Uterus (tissue), 4 donors: ENCODE results near the gene IL9R. TPM values are rescaled to one million over a fixed set of nuclear protein-coding genes. Genes with fewer than 3 reads are reported as not detected.

Source experiments
- DNase-seq, 2 donors: peaks; one replicate each; pipeline ENCODE4 v3.0.0-alpha.2; 2019 to 2020
- H3K27ac ChIP-seq, 2 donors: fragments of 200-600 bp; sonication (generic); 1 replicate in 1 of 2; 2 replicates in 1 of 2; pipeline ENCODE4 v1.5.1; 2016 to 2018
- H3K27me3 ChIP-seq, 2 donors: fragments of 200-600 bp; sonication (generic); one replicate each; pipeline ENCODE4 v1.5.1; 2018 to 2019; ENCODE audit warnings: control low read depth in 1 of 2
- H3K36me3 ChIP-seq, 2 donors: fragments of 200-600 bp; sonication (generic); one replicate each; pipeline ENCODE4 v1.5.1; 2019; ENCODE audit warnings: control low read depth in 1 of 2
- H3K4me1 ChIP-seq, 2 donors: fragments of 200-600 bp; sonication (generic); one replicate each; pipeline ENCODE4 v1.5.1; 2018 to 2019; ENCODE audit warnings: control low read depth in 1 of 2
- H3K4me3 ChIP-seq, 2 donors: fragments of 200-600 bp; sonication (generic); 1 replicate in 1 of 2; 2 replicates in 1 of 2; pipeline ENCODE4 v1.5.1; 2018 to 2019; ENCODE audit warnings: mild to moderate bottlenecking in 1 of 2
- H3K9me3 ChIP-seq, 2 donors: fragments of 200-600 bp; sonication (generic); one replicate each; pipeline ENCODE4 v1.5.1; 2019; ENCODE audit warnings: control low read depth in 1 of 2
- CTCF ChIP-seq, 4 experiments: fragments of 200-600 bp in 2 of 4; fragments of 450-650 bp in 2 of 4; sonication (generic) in 2 of 4; IDR thresholded peaks; one replicate each; pipeline ENCODE4 v1.5.1; 2016 to 2019; ENCODE audit warnings: antibody characterized with exemption in 4 of 4, mild to moderate bottlenecking in 2 of 4, moderate library complexity in 1 of 4
- POLR2A ChIP-seq, 2 donors: fragments of 450-650 bp; IDR thresholded peaks; one replicate each; pipeline ENCODE4 v1.6.1; 2016; ENCODE audit warnings: antibody characterized with exemption in 2 of 2, mild to moderate bottlenecking in 1 of 2, moderate library complexity in 1 of 2
- intact Hi-C: fragments of 100-400 bp; cut with DNase I; formaldehyde crosslinking; loops from one replicate; pipeline ENCODE4 v1.15.1; 2023; ENCODE audit warnings: low total_unique reads
- total RNA-seq, 4 donors: library from RNA; depleted of rRNA in 3 of 4; stranded (reverse); fragments of >200 nt in 3 of 4; gene quantifications; one replicate each; pipeline versions ENCODE4 v1.1.0 to v1.2.4, GENCODE V29; 2014 to 2023
- donor health status: DM: yes; HTN: yes; CAD: no.

Gene IL9R
- total RNA-seq, 4 donors from 2014 or later: 0.14 TPM; not detected in 3

- DNase-seq: no peak
- Histone ChIP-seq H3K4me1 (no peaks in the 10 kb centered on the region), H3K36me3 (no peaks in the 10 kb centered on the region), H3K9me3 (no peaks in the 10 kb centered on the region), H3K27ac (no peak overlapping the region), H3K4me3 (no peak overlapping the region), H3K27me3 (no peaks in the 10 kb centered on the region)
- intact Hi-C loops: no loop called here
- no peak for TF ChIP-seq POLR2A (IDR thresholded peaks at IDR 0.05)
- TF ChIP-seq CTCF (IDR thresholded peaks at IDR 0.05): no peak
Measured at GRCh38 chrX:156001667-156002021, 4.1 kb downstream of the IL9R start.

- intact Hi-C loops: no loop called here
- no peak for TF ChIP-seq CTCF (IDR thresholded peaks at IDR 0.05)
- no peak for TF ChIP-seq POLR2A (IDR thresholded peaks at IDR 0.05)
- no peak for DNase-seq
Measured at GRCh38 chrX:156002507-156002906, 5.0 kb downstream of the IL9R start.

DNA sequence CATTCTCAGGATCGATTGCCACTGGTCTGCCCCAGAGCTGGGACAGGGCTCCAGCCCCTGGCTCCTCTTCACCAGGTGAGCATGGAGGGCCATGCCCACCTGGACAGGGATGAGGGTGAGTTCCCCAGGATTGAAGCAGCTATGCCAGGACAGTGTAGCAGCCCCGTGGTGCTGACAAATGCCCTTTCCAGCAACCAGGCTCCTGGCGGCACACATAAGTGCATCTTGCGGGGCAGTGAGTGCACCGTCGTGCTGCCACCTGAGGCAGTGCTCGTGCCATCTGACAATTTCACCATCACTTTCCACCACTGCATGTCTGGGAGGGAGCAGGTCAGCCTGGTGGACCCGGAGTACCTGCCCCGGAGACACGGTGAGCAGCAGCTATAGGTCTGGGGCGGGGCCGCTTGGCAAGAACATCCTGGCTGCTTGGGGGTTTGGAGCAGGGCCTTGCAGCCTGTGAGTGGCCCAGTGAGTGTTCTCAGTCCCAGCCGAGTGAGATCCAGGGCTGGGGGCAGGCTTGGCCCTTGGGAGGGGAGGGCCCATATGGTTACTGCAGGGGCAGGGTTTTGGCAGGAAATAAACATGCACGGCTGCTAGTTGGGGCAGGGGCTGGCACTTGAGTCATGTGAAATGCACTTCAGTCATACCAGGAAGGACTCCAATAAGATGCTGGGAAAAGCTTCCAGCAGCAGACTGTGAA, 6.1 kb downstream of the IL9R start:
- H3K27ac ChIP-seq: no peak overlapping the region
- TF ChIP-seq POLR2A (IDR thresholded peaks at IDR 0.05) (no peak), CTCF (IDR thresholded peaks at IDR 0.05) (no peak)
- no peaks in the 10 kb centered on the region for H3K4me1 ChIP-seq
- no peaks in the 10 kb centered on the region for H3K36me3 ChIP-seq
- intact Hi-C loops: no loop called here
- no peaks in the 10 kb centered on the region for H3K27me3 ChIP-seq
- no peaks in the 10 kb centered on the region for H3K9me3 ChIP-seq
- H3K4me3 ChIP-seq: no peak overlapping the region
- no peak for DNase-seq

More at GRCh38 chrX:156002507-156002906, 5.0 kb downstream of the IL9R start:
- Histone ChIP-seq H3K4me1 (no peaks in the 10 kb centered on the region), H3K27ac (no peak overlapping the region), H3K9me3 (no peaks in the 10 kb centered on the region), H3K4me3 (no peak overlapping the region), H3K27me3 (no peaks in the 10 kb centered on the region), H3K36me3 (no peaks in the 10 kb centered on the region)

GRCh38 chrX:156004256-156004655, 6.8 kb downstream of the IL9R start:
- Histone ChIP-seq H3K9me3 (no peaks in the 10 kb centered on the region), H3K27ac (no peak overlapping the region), H3K4me3 (no peak overlapping the region), H3K4me1 (no peaks in the 10 kb centered on the region), H3K36me3 (no peaks in the 10 kb centered on the region), H3K27me3 (no peaks in the 10 kb centered on the region)
- no peak for DNase-seq
- intact Hi-C loops: no loop called here
- no peak for TF ChIP-seq CTCF (IDR thresholded peaks at IDR 0.05)
- no peak for TF ChIP-seq POLR2A (IDR thresholded peaks at IDR 0.05)

- no peak for DNase-seq
- no peaks in the 10 kb centered on the region for H3K4me1 ChIP-seq
- no peak for TF ChIP-seq POLR2A (IDR thresholded peaks at IDR 0.05)
- no peak for TF ChIP-seq CTCF (IDR thresholded peaks at IDR 0.05)
- no peak overlapping the region for H3K4me3 ChIP-seq
- no peak overlapping the region for H3K27ac ChIP-seq
- intact Hi-C loops: no loop called here
- no peaks in the 10 kb centered on the region for H3K27me3 ChIP-seq
- no peaks in the 10 kb centered on the region for H3K9me3 ChIP-seq
- no peaks in the 10 kb centered on the region for H3K36me3 ChIP-seq
Measured at GRCh38 chrX:156004740-156005139, 7.2 kb downstream of the IL9R start.
